Measurements from ENCODE around the gene ASB1. TPM values are rescaled to one million over a fixed set of nuclear protein-coding genes. Genes with fewer than 3 reads are reported as not detected.

ASB1 gene
- total and polyA plus RNA-seq, 9 of the 15 experiments (the other 6 are each of a cell fraction or from before 2014, with no cell fraction given), result 6.3 to 37.7 (median 23.9) TPM

GRCh38 chr2:238444242-238444641, 17.5 kb downstream of the ASB1 start:
- in situ Hi-C loops (cut with MboI), result no loop called here
- no peaks in the 10 kb centered on the region for H3K27me3 ChIP-seq (ENCODE audit: control insufficient read depth in 2 of 2, insufficient read depth in 2 of 2, low read length in 2 of 2)
- H3K9me1 ChIP-seq (ENCODE audit: control insufficient read depth, insufficient read depth, low read length), result peaks cover 2% of the 10 kb centered on the region
- ATAC-seq, result no peak
- no peak overlapping the region for H3K4me3 ChIP-seq
- peak overlapping the region in 1 of 2 experiments; percentile 35; a peak in 1 of 4 replicates for H3K9ac ChIP-seq (ENCODE audit: insufficient read depth in 1 of 2, low read depth in 2 of 2, low read length in 2 of 2)
- H3K79me2 ChIP-seq (ENCODE audit: control insufficient read depth, insufficient read depth, low read length), result peaks cover 47% of the 10 kb centered on the region
- TF ChIP-seq RBM25 (IDR thresholded peaks at IDR 0.05; ENCODE audit: low read depth, low read length, severe bottlenecking) (no peak), ZFP36 (IDR thresholded peaks at IDR 0.05; ENCODE audit: low read depth, low read length, partially characterized antibody) (no peak), ZBED1 (IDR thresholded peaks at IDR 0.05) (no peak), POLR3G (IDR thresholded peaks at IDR 0.05; ENCODE audit: extremely low read depth, insufficient read length, insufficient replicate concordance) (no peak), FOXA3 (CRISPR knock-in tag; conservative IDR thresholded peaks at IDR 0.05 in 1 of 2, IDR thresholded peaks at IDR 0.05 in 1 of 2) (no peak), ESRRA (IDR thresholded peaks at IDR 0.05; ENCODE audit: borderline replicate concordance, low read depth) (no peak), JUNB (CRISPR knock-in tag; conservative IDR thresholded peaks at IDR 0.05) (no peak), LARP7 (IDR thresholded peaks at IDR 0.05) (no peak), ILF3 (IDR thresholded peaks at IDR 0.05; ENCODE audit: borderline replicate concordance) (no peak), ZHX1 (conservative IDR thresholded peaks at IDR 0.05; ENCODE audit: low read length) (no peak), GATA2 (CRISPR knock-in tag; IDR thresholded peaks at IDR 0.05) (no peak)
- intact Hi-C loops (cut with micrococcal nuclease), result no loop called here
- no TSS peak for BruUV-seq (replicated peaks)
- whole genome bisulfite sequencing (ENCODE audit: insufficient coverage, low coverage, missing lambda C conversion rate), result 100% methylated on average over 7 of the region's 13 CpGs
- H3K36me3 ChIP-seq (ENCODE audit: control insufficient read depth, insufficient read depth, low read length), result peaks cover 90% of the 10 kb centered on the region; the same call in 2 of the 3 replicates
- H4K20me1 ChIP-seq (replicated peaks; ENCODE audit: control insufficient read depth, insufficient read depth, low read length), result peaks cover 15% of the 10 kb centered on the region; the same call in 1 of the 2 replicates
- no peaks in the 10 kb centered on the region for H3K9me3 ChIP-seq (replicated peaks; ENCODE audit: control insufficient read depth, insufficient read depth, low read depth, low read length)
- no peak overlapping the region for H3K27ac ChIP-seq (ENCODE audit: extremely low read depth, low read depth, low read length)
- POLR2A ChIA-PET, result interaction anchor here (1.1 kb wide), 1 partner anchor 17 kb away, joined by 4 read pairs; no protein-coding TSS in a partner anchor
- no peak for FAIRE-seq
- H3K4me2 ChIP-seq (ENCODE audit: insufficient read depth, low read length), result no peak overlapping the region
- peaks cover 3% of the 10 kb centered on the region in 2 experiments; a peak in 4 of 5 replicates for H3K4me1 ChIP-seq (replicated peaks in 1 of 2; ENCODE audit: control insufficient read depth in 2 of 2, insufficient read depth in 2 of 2, low read length in 2 of 2)
- no peak for DNase-seq (ENCODE audit: extremely low read depth in 1 of 4, low spot score in 3 of 4)
- CTCF ChIA-PET (ENCODE audit: low intra/inter-chr PET ratio), result no interaction called here
- H2AFZ ChIP-seq (ENCODE audit: low read depth, low read length), result no peak overlapping the region
